Measurements from ENCODE around the gene LYRM4.

LYRM4 gene

DNA sequence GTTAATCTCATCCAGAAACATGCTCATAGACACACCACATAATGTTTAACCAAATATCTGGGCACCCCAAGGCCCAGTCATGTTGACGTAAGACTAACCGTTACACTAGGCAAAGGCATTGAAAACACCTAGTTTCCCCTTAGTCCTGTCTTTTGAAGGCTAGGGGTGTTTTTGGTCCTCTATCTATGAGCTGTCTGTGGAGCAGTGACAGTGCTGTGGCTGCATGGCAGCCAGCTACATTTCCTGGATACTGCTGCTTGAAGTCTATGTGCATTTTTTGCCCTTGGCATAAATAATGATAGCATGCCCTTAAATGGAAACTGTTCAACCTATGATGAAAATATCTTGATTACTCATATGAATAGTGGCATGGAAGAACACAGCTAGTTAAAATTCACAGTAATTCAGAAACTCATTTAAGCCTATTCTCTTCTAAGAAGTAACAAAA lies 19.2 kb upstream of the LYRM4 start:
- DNase-seq, result no peak

DNA sequence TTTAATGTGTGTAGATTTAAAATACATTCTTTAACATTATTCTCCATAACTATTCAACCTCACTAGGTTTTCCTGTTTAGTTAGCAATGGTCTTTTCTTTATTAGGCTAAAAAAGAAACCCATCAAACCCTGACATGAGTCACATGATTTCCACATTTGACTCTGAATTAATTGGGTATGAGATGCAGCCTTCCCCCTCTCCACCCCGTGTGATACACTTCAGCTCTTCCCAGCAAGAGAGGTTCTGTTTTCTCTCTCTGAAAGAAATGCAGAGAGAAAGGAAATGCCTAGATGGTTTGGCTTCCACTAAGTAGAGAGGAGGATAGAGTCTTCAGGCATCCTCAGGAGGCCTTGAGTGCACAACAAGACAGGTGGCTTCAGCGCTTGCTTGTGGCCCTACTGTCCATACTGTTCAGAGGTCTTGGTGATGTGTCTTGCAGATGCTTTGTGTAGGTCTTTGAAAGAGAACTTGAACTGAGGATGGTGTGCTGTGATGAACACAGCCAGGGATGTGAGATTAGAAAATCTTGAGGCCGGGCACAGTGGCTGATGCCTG lies 17.9 kb upstream of the LYRM4 start:
- DNase-seq, result no peak

- DNase-seq, result no peak
Measured at GRCh38 chr6:5278047-5278446, 17.3 kb upstream of the LYRM4 start.

- DNase-seq, result no peak
Measured at GRCh38 chr6:5277589-5277988, 16.8 kb upstream of the LYRM4 start.

- DNase-seq, result no peak
Measured at GRCh38 chr6:5276581-5276980, 15.8 kb upstream of the LYRM4 start.

- DNase-seq, result no peak
Measured at GRCh38 chr6:5275497-5275896, 14.7 kb upstream of the LYRM4 start.

DNA sequence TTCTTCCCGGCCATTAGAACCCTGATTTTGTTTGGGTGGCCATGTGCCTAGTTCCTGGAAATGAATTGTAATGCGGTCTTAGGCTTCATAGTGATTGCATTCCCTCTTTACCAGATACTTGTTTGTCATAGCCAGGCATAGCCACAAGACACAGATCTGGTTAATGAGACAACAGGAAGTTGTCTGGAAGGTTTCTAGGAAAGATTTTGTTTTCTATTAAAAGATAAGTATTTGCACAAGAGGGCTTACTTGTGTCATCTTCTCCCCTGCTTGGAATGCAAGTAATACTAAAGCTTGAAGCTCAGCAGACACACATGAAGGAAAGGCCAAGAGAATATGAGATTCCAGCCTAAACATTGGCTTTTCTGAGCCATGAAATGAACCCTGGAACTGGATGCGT lies 13.5 kb upstream of the LYRM4 start:
- DNase-seq, result no peak

DNA sequence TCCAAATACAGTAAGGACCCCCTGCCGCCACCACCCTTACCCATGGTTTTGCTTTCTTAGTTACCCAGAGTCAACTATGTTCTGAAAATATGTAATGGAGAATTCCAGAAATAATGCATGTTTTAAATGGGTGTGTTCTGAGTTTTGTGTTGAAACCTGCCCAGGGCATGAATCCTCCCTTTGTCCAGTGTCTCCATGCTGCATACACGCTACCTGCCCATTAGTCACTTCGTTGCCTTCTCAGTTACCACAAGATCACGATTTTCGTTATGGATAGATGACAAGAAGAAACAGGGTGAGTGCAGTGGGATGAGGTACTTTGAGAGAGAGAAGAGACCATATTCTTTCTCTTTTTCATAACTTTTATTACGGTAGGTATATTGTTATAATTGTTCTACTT lies 11.2 kb upstream of the LYRM4 start:
- DNase-seq, result no peak

DNA sequence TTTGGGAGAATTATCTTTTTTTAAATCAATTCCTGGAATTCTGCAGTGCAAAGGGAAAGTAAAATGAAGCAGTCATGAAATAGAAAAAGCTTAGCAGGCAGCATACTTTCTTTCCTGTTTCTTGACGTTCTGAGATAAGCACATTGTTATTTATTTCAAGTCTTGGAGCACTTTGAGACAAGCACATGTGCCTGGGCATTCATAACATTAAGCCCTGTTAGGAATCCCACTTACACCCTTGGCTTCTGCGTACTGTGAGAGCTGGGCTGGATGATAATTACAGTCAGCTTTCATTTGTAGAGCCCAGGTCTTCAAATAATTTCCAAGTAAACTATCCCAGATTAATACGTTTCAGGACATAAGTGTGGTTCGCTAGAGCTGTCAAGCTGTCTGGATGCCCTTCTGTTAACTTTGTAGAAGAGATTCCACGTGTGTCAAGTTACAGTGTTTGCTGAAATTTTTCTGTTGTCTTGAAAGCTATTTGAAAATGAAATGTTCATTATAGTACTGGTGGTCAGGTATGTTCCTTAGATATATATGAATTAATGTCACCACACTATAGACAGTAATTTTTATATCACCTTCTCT lies 9.4 kb upstream of the LYRM4 start:
- DNase-seq, result no peak

DNA sequence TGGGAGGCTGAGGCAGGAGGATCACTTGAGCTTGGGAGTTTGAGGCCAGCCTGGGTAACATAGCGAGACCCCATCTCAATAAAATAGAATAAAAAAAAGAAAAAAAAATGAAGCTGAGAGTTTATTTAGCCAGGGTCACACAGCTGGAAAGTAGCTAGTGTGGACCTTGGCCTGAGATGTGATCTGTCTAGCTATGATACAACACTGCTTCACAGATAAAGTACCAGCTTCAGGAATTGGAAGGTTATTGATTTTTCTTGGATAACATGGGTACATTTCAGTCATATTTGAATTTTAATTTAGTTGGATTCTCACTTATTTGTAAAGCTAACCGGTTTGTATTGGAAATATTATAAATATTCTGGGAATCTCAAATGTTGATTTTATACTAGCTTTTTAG lies 5.7 kb upstream of the LYRM4 start:
- DNase-seq, result no peak

DNA sequence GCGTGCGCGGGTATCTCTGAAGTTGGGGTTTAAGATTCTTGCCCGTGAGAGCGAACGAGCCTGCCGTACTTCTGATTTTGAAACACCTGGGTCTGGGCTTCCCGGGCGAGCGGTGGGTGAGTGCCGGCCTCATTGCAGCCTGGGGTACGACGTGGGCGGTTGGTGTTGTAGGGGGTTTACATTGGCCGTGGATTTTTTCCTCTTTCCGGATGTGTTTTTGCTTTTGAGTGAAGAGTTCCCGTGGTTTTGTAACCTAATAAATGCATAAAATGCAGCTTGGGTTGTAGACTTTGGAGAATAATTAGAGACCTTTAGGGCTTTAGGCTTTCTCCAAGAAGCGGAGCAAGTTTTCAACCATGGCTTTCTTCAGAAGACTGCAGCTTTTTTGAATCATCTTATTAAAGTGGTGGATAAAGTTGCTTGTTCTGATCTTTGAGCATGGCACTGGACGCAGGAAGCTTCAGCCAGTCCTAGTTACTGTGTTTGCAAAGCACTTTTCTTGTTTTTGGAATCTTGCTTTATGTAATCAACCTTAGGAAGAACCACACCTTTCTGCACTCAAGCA lies 877 bp upstream of the LYRM4 start:
- DNase-seq, result no peak

- peak in 1 of 2 experiments; percentile 63 for DNase-seq
Measured at GRCh38 chr6:5260111-5260620, 584 bp downstream of the LYRM4 start.

DNA sequence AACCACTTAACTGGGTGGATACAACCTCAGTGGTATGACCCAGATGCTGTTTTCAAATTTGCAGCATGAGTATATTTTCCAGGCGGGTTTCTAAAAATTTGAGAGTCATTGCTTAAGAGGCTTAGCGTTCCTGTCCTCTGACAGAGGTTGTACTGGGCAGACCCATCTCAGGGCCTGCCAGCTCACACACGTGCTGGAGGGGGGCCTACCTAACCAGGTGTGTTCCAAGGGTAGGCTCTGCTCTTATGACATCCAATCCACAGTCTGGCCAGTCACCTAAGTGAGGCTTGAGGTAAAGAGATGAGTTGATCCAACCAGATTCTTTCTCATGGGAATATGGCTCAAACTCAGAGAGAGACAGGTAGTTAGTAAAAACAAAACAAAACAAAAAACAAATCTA lies 1.3 kb downstream of the LYRM4 start:
- no peak for DNase-seq

- DNase-seq, result no peak
Measured at GRCh38 chr6:5257400-5257799, 3.4 kb downstream of the LYRM4 start.

DNA sequence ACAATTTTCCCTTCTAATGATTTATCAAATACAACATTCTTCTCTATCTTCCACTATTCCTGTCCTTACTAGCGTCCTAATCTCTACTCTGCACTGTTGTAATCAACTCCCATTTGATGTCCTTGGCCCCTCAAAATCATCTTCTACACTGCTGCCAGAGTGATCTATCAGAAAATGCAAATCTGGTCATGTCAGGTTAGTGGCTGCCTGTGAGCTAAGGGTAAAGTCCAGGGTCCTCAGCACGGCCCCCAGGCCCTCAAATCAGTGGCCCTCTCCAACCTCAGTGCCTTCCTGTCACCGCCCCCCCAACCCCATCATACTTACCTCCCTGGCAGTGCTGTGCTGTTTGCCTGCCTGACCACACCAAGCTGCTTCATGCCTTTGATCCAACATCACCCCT lies 3.8 kb downstream of the LYRM4 start:
- DNase-seq, result no peak

GRCh38 chr6:5250911-5251310 lies 9.8 kb downstream of the LYRM4 start:
- DNase-seq, result no peak

- no peak for DNase-seq
Measured at GRCh38 chr6:5250451-5250850, 10.3 kb downstream of the LYRM4 start.

DNA sequence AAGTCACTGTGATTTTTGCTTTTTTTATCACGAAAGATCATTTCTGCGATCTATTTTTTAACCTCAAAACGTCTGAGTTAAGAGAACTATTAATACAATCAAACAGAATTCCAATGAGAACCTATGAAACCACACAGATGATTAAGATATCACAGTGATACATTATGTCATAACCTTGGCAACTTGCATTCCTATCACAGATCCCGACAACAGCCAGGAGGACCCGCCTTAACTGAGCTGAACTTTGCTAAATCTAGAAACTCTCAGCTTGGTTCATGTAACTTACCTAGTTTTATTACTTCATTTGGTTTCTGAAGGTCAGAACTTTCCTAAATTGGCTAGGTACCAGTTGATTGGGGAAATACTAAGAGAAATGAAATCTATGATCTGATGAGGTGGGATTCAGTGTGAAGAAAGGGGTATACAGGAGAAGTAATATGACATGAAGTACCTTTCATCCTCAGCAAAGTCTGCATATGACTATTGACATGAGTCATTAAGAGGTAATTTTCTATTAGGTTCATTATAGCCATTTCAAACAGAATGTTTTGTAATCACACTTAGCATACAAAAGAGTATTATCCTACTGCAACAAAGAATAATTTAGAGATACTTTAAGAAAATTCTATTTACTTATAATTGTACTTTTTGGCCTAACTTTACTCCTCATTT lies 11.2 kb downstream of the LYRM4 start:
- DNase-seq, result no peak

- no peak for DNase-seq
Measured at GRCh38 chr6:5248302-5249098, 12.2 kb downstream of the LYRM4 start.

DNA sequence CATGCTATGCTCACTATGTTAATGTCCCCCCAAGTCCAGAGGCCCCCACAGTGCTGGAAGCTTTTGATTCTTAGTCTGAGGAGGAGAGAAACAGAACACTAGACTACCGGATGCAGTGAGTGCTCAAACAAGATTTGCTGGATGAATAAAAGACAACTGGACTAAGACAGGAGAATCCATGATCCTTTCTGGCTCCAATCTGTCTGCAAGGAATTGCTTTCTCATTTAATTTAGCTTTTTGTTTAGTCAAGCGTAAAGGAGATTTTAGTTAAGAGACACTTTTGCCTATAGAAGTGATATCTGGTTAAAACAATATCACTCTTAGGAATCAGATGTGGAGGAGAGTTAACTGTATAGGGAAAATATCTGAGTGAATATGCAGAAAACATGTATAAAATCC lies 13.5 kb downstream of the LYRM4 start:
- no peak for DNase-seq

- no peak for DNase-seq
Measured at GRCh38 chr6:5246141-5247097, 14.3 kb downstream of the LYRM4 start.

DNA sequence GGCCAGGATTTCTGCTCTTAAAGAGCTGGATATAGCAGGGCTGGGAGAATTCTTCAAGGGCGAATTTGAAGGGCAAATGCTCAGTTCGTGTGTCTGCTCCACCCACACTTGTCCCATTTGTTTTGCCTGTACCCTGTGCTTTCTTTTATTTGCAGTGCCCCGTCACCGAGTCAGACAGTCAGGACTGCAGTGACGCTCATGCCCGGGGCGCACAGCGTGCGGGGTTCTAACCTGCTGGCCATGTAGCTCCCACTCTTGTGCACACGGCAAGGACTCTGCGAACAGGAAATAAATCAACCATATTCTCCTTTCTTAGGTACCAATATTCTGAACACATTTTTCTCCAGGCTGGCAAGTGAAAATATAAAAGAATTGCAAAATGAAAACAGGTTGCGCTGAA lies 17.7 kb downstream of the LYRM4 start:
- DNase-seq, result no peak
